Activated effector memory CD4-positive, alpha-beta T cell treated with anti-CD3 and anti-CD28 coated beads, Interleukin-2, amount 50 U/mL, for 16 hours (primary cell): ENCODE measurements around the gene CNOT10.
"Not testable (repeated sequence)": the region's sequence is repeated elsewhere in the genome, so short reads cannot be mapped to it uniquely, and the experiment has no call there.

Experiments
- DNase-seq: peaks from one replicate; pipeline ENCODE4 v3.0.0-alpha.2; 2020

The CNOT10 gene

GRCh38 chr3:32691847-32692246 lies 6.9 kb downstream of the CNOT10 start:
- no peak for DNase-seq

- DNase-seq: no peak
Observed at GRCh38 chr3:32696523-32696922, 11.5 kb downstream of the CNOT10 start.

- DNase-seq: no peak
Observed at GRCh38 chr3:32698506-32698905, 13.5 kb downstream of the CNOT10 start.

GRCh38 chr3:32699429-32699828 lies 14.4 kb downstream of the CNOT10 start:
- no peak for DNase-seq

GRCh38 chr3:32700244-32700643 lies 15.3 kb downstream of the CNOT10 start:
- DNase-seq: no peak

- DNase-seq: no peak
Observed at GRCh38 chr3:32703491-32703972, 18.5 kb downstream of the CNOT10 start.

- DNase-seq: no peak
Observed at GRCh38 chr3:32705232-32705631, 20.2 kb downstream of the CNOT10 start.

- no peak for DNase-seq
Observed at GRCh38 chr3:32706348-32707025, 21.5 kb downstream of the CNOT10 start.

GRCh38 chr3:32707026-32707370 lies 22.0 kb downstream of the CNOT10 start:
- no peak for DNase-seq

- no peak for DNase-seq
Observed at GRCh38 chr3:32708672-32709283, 23.8 kb downstream of the CNOT10 start.

GRCh38 chr3:32709346-32709745 lies 24.4 kb downstream of the CNOT10 start:
- DNase-seq: no peak

- no peak for DNase-seq
Observed at GRCh38 chr3:32712506-32713055, 27.6 kb downstream of the CNOT10 start.

GRCh38 chr3:32713181-32713580 lies 28.2 kb downstream of the CNOT10 start:
- no peak for DNase-seq

- no peak for DNase-seq
Observed at GRCh38 chr3:32719335-32719734, 34.3 kb downstream of the CNOT10 start.

- no peak for DNase-seq
Observed at GRCh38 chr3:32719931-32720330, 34.9 kb downstream of the CNOT10 start.

GRCh38 chr3:32725721-32726120 lies 40.7 kb downstream of the CNOT10 start:
- DNase-seq: no peak

GRCh38 chr3:32733631-32734229 lies 48.7 kb downstream of the CNOT10 start:
- DNase-seq: no peak

- no peak for DNase-seq
Observed at GRCh38 chr3:32734756-32735155, 49.8 kb downstream of the CNOT10 start.

GRCh38 chr3:32743470-32743869 lies 58.5 kb downstream of the CNOT10 start:
- not testable (repeated sequence) for DNase-seq

- no peak for DNase-seq
Observed at GRCh38 chr3:32743934-32744333, 58.9 kb downstream of the CNOT10 start.

- no peak for DNase-seq
Observed at GRCh38 chr3:32751377-32751776, 66.4 kb downstream of the CNOT10 start.

GRCh38 chr3:32755761-32756160 lies 70.8 kb downstream of the CNOT10 start:
- DNase-seq: no peak

GRCh38 chr3:32757618-32758374 lies 72.8 kb downstream of the CNOT10 start:
- no peak for DNase-seq
